Inflammatory macrophage treated with lipopolysaccharide for 1 hour (primary cell): ENCODE measurements around the gene DLG2.

ENCODE experiments used
- DNase-seq, 2 donors: peaks; one replicate each; pipeline ENCODE4 v3.0.0-alpha.2; 2020 to 2022

The DLG2 gene

GRCh38 chr11:83816572-83817187 is 1810.5 kb downstream of the DLG2 start:
- peak in 1 of 2 donors; percentile 19 for DNase-seq

GRCh38 chr11:83815736-83816135 is 1811.4 kb downstream of the DLG2 start:
- no peak for DNase-seq

- DNase-seq, result no peak
Measured at GRCh38 chr11:83813296-83813695, 1813.8 kb downstream of the DLG2 start.

- no peak for DNase-seq
Measured at GRCh38 chr11:83809274-83809673, 1817.9 kb downstream of the DLG2 start.

- DNase-seq, result no peak
Measured at GRCh38 chr11:83801799-83802198, 1825.3 kb downstream of the DLG2 start.

- DNase-seq, result no peak
Measured at GRCh38 chr11:83793310-83793709, 1833.8 kb downstream of the DLG2 start.

GRCh38 chr11:83791557-83791956 is 1835.6 kb downstream of the DLG2 start:
- no peak for DNase-seq

GRCh38 chr11:83785942-83786341 is 1841.2 kb downstream of the DLG2 start:
- no peak for DNase-seq

GRCh38 chr11:83784419-83784818 is 1842.7 kb downstream of the DLG2 start:
- DNase-seq, result no peak

- no peak for DNase-seq
Measured at GRCh38 chr11:83782329-83782728, 1844.8 kb downstream of the DLG2 start.

- no peak for DNase-seq
Measured at GRCh38 chr11:83779876-83780275, 1847.3 kb downstream of the DLG2 start.

- DNase-seq, result no peak
Measured at GRCh38 chr11:83778596-83778995, 1848.5 kb downstream of the DLG2 start.

GRCh38 chr11:83773950-83774880 is 1852.9 kb downstream of the DLG2 start:
- DNase-seq, result no peak

GRCh38 chr11:83768489-83768888 is 1858.7 kb downstream of the DLG2 start:
- no peak for DNase-seq

GRCh38 chr11:83766932-83767331 is 1860.2 kb downstream of the DLG2 start:
- no peak for DNase-seq

- no peak for DNase-seq
Measured at GRCh38 chr11:83764643-83765042, 1862.5 kb downstream of the DLG2 start.

- no peak for DNase-seq
Measured at GRCh38 chr11:83760932-83761331, 1866.2 kb downstream of the DLG2 start.

- no peak for DNase-seq
Measured at GRCh38 chr11:83759148-83759547, 1868.0 kb downstream of the DLG2 start.

GRCh38 chr11:83751041-83751440 is 1876.1 kb downstream of the DLG2 start:
- DNase-seq, result no peak

GRCh38 chr11:83746921-83747585 is 1880.1 kb downstream of the DLG2 start:
- no peak for DNase-seq

GRCh38 chr11:83744620-83745192 is 1882.4 kb downstream of the DLG2 start:
- DNase-seq, result no peak

GRCh38 chr11:83736684-83737083 is 1890.5 kb downstream of the DLG2 start:
- no peak for DNase-seq

GRCh38 chr11:83734120-83734519 is 1893.0 kb downstream of the DLG2 start:
- no peak for DNase-seq
